ENCODE measurements around the gene NAA60. TPM values are rescaled to one million over a fixed set of nuclear protein-coding genes. Genes with fewer than 3 reads are reported as not detected.
"Not testable (repeated sequence)": the region's sequence is repeated elsewhere in the genome, so short reads cannot be mapped to it uniquely, and the experiment has no call there.

NAA60 gene
- total RNA-seq, 2 donors from 2014 or later, result 28.3 to 33.6 TPM

GRCh38 chr16:3459401-3460090 lies 16.1 kb downstream of the NAA60 start:
- intact Hi-C loops (cut with DNase I), result loop anchor here in 1 of 2 donors (10.0 kb wide), 1 partner anchor 55 kb away; the partner anchor contains the start of genes ZNF174 and ZSCAN32

GRCh38 chr16:3460121-3460520 lies 16.6 kb downstream of the NAA60 start:
- no peak for DNase-seq (ENCODE audit: low spot score)
- intact Hi-C loops (cut with DNase I), result no loop called here

More at GRCh38 chr16:3459401-3460090, 16.1 kb downstream of the NAA60 start:
- no peak for DNase-seq (ENCODE audit: low spot score)

- intact Hi-C loops (cut with DNase I), result no loop called here
- no peak for DNase-seq (ENCODE audit: low spot score)
Measured at GRCh38 chr16:3460585-3460984, 17.1 kb downstream of the NAA60 start.

- intact Hi-C loops (cut with DNase I), result no loop called here
Measured at GRCh38 chr16:3461151-3461550, 17.7 kb downstream of the NAA60 start.

GRCh38 chr16:3465301-3465700 lies 21.8 kb downstream of the NAA60 start:
- DNase-seq (ENCODE audit: low spot score), result peak; percentile 28
- intact Hi-C loops (cut with DNase I), result no loop called here

More at GRCh38 chr16:3461151-3461550, 17.7 kb downstream of the NAA60 start:
- no peak for DNase-seq (ENCODE audit: low spot score)

- DNase-seq (ENCODE audit: low spot score), result peak; percentile 62
- intact Hi-C loops (cut with DNase I), result no loop called here
Measured at GRCh38 chr16:3465911-3466584, 22.6 kb downstream of the NAA60 start.

- DNase-seq (ENCODE audit: low spot score), result peak; percentile 40
- intact Hi-C loops (cut with DNase I), result no loop called here
Measured at GRCh38 chr16:3467182-3467581, 23.7 kb downstream of the NAA60 start.

- no peak for DNase-seq (ENCODE audit: low spot score)
- intact Hi-C loops (cut with DNase I), result no loop called here
Measured at GRCh38 chr16:3467921-3468320, 24.4 kb downstream of the NAA60 start.

GRCh38 chr16:3468501-3468900 lies 25.0 kb downstream of the NAA60 start:
- intact Hi-C loops (cut with DNase I), result no loop called here
- peak; percentile 63 for DNase-seq (ENCODE audit: low spot score)

- intact Hi-C loops (cut with DNase I), result no loop called here
- no peak for DNase-seq (ENCODE audit: low spot score)
Measured at GRCh38 chr16:3469736-3470135, 26.3 kb downstream of the NAA60 start.

- intact Hi-C loops (cut with DNase I), result no loop called here
- DNase-seq (ENCODE audit: low spot score), result no peak
Measured at GRCh38 chr16:3470723-3471122, 27.2 kb downstream of the NAA60 start.

GRCh38 chr16:3471518-3472176 lies 28.2 kb downstream of the NAA60 start:
- no peak for DNase-seq (ENCODE audit: low spot score)
- intact Hi-C loops (cut with DNase I), result no loop called here

- intact Hi-C loops (cut with DNase I), result no loop called here
- DNase-seq (ENCODE audit: low spot score), result no peak
Measured at GRCh38 chr16:3472878-3473595, 29.6 kb downstream of the NAA60 start.

GRCh38 chr16:3473596-3473943 lies 30.1 kb downstream of the NAA60 start:
- DNase-seq (ENCODE audit: low spot score); intact Hi-C loops (cut with DNase I): not testable (repeated sequence)

GRCh38 chr16:3474136-3474779 lies 30.8 kb downstream of the NAA60 start:
- DNase-seq (ENCODE audit: low spot score), result no peak
- intact Hi-C loops (cut with DNase I), result no loop called here

GRCh38 chr16:3474870-3475269 lies 31.4 kb downstream of the NAA60 start:
- intact Hi-C loops (cut with DNase I); DNase-seq (ENCODE audit: low spot score): not testable (repeated sequence)

GRCh38 chr16:3475604-3476375 lies 32.3 kb downstream of the NAA60 start:
- intact Hi-C loops (cut with DNase I), result no loop called here
- DNase-seq (ENCODE audit: low spot score), result no peak

- no peak for DNase-seq (ENCODE audit: low spot score)
- intact Hi-C loops (cut with DNase I), result no loop called here
Measured at GRCh38 chr16:3476409-3476808, 32.9 kb downstream of the NAA60 start.
